GM12891 (cell line): ENCODE data around the gene COL24A1.

ENCODE experiments used
- POLR2A ChIP-seq: IDR thresholded peaks from 2 replicates; pipeline ENCODE4 v1.6.1; 2011; ENCODE audit warnings: low read depth, low read length, control low read depth
- POLR2AphosphoS5 ChIP-seq: IDR thresholded peaks from 2 replicates; pipeline ENCODE4 v1.6.1; 2011; ENCODE audit warnings: low read depth, low read length, control low read depth
- SPI1 ChIP-seq: IDR thresholded peaks from 2 replicates; pipeline ENCODE4 v1.6.1; 2011; ENCODE audit warnings: low read depth, low read length, control low read depth
- TAF1 ChIP-seq: IDR thresholded peaks from 2 replicates; pipeline ENCODE4 v1.6.1; 2011; ENCODE audit warnings: low read depth, low read length, control low read depth

DNA sequence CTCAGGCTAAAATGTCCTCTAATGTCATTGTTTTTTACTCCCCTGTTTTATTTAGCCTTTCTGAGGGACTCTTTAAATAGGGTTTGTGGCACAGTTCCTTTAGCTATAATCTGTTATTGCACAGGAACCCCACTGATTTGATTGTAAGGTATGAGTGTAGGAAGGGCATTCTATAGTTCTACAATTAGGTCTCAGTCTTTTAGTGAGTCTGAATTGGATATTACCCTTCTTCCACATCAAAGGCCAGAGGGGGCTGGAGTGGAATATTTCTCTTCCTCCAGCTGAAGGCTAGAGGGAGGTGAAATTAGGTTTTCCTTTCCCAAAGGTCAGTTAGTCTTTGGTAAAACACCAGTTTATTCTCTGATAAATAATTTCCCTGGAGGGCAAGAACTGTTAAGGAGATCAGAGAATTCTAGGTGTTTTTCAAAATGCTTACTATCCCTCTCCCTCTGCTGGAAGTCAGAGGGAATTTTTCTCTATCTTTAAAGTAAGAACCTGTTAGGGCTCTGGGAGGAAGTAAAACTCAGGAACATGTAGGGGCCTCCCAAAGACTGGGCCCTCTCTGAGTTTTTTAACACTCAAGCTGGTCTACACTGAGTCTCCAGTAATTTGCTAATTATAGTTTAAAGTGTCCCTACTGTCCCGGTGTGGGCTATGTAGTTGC is 272.1 kb downstream of the COL24A1 start:
- no peak for TF ChIP-seq POLR2AphosphoS5
- TF ChIP-seq POLR2A = no peak
- TF ChIP-seq SPI1 = no peak
- TF ChIP-seq TAF1 = no peak
